Trophoblast cell (in vitro differentiated cells and primary cell): ENCODE measurements around the gene PAIP2.

Source experiments
- DNase-seq, 2 donors: peaks; one replicate each; pipeline ENCODE4 v3.0.0-alpha.2; 2016
- H2AFZ ChIP-seq: 2 replicates; pipeline ENCODE4 v1.6.1; 2013; ENCODE audit warnings: low read length, moderate library complexity, mild to moderate bottlenecking; ENCODE audit not compliant: insufficient read depth, poor library complexity
- H2AK5ac ChIP-seq: 2 replicates; pipeline ENCODE4 v1.6.1; 2013; ENCODE audit warnings: mild to moderate bottlenecking, low read length
- H2BK120ac ChIP-seq: 2 replicates; pipeline ENCODE4 v1.6.1; 2013; ENCODE audit warnings: low read length, mild to moderate bottlenecking, moderate library complexity; ENCODE audit not compliant: insufficient read depth, poor library complexity
- H2BK12ac ChIP-seq: 2 replicates; pipeline ENCODE4 v1.6.1; 2013; ENCODE audit warnings: mild to moderate bottlenecking, low read length, moderate library complexity
- H2BK5ac ChIP-seq: 2 replicates; pipeline ENCODE4 v1.6.1; 2013; ENCODE audit warnings: low read length, low read depth, moderate library complexity, mild to moderate bottlenecking; ENCODE audit not compliant: poor library complexity
- H3K14ac ChIP-seq: 2 replicates; pipeline ENCODE4 v1.6.1; 2013; ENCODE audit warnings: mild to moderate bottlenecking, low read length
- H3K18ac ChIP-seq: 2 replicates; pipeline ENCODE4 v1.6.1; 2013; ENCODE audit warnings: mild to moderate bottlenecking, low read length
- H3K23ac ChIP-seq: 2 replicates; pipeline ENCODE4 v1.6.1; 2013; ENCODE audit warnings: low read length
- H3K27ac ChIP-seq: 2 replicates; pipeline ENCODE4 v1.5.1; 2013; ENCODE audit warnings: low read depth, mild to moderate bottlenecking, inconsistent platforms, low read length, moderate library complexity
- H3K27me3 ChIP-seq: 2 replicates; pipeline ENCODE4 v1.6.1; 2013; ENCODE audit warnings: inconsistent platforms, mild to moderate bottlenecking, low read length, moderate library complexity; ENCODE audit not compliant: insufficient read depth
- H3K36me3 ChIP-seq, 2 experiments: 1 replicate in 1 of 2; 2 replicates in 1 of 2; pipeline ENCODE4 v1.6.1; 2013; ENCODE audit warnings: low read length in 2 of 2, mild to moderate bottlenecking in 2 of 2, moderate library complexity in 1 of 2; ENCODE audit not compliant: insufficient read depth in 2 of 2, control insufficient read depth in 1 of 2
- H3K4ac ChIP-seq: 2 replicates; pipeline ENCODE4 v1.6.1; 2013; ENCODE audit warnings: low read depth, mild to moderate bottlenecking, low read length, moderate library complexity
- H3K4me1 ChIP-seq, 2 experiments: 1 replicate in 1 of 2; 2 replicates in 1 of 2; pipeline ENCODE4 v1.6.1; 2013; ENCODE audit warnings: low read length in 2 of 2, mild to moderate bottlenecking in 2 of 2, moderate library complexity in 1 of 2; ENCODE audit not compliant: insufficient read depth in 2 of 2, control insufficient read depth in 1 of 2
- H3K4me2 ChIP-seq: 2 replicates; pipeline ENCODE4 v1.6.1; 2013; ENCODE audit warnings: inconsistent platforms, mild to moderate bottlenecking, low read length, moderate library complexity
- H3K4me3 ChIP-seq: 2 replicates; pipeline ENCODE4 v1.5.1; 2013; ENCODE audit warnings: mild to moderate bottlenecking, low read depth, low read length, inconsistent platforms
- H3K79me1 ChIP-seq: one replicate; pipeline ENCODE4 v1.6.1; 2013; ENCODE audit warnings: low read length
- H3K79me2 ChIP-seq: 2 replicates; pipeline ENCODE4 v1.6.1; 2013; ENCODE audit warnings: low read length, mild to moderate bottlenecking; ENCODE audit not compliant: control insufficient read depth, insufficient read depth, poor library complexity
- H3K9ac ChIP-seq: 2 replicates; pipeline ENCODE4 v1.6.1; 2013; ENCODE audit warnings: mild to moderate bottlenecking, low read length
- H3K9me3 ChIP-seq: 2 replicates; pipeline ENCODE4 v1.6.1; 2013; ENCODE audit warnings: low read depth, mild to moderate bottlenecking, control low read depth, inconsistent platforms, low read length; ENCODE audit not compliant: insufficient read depth
- H4K12ac ChIP-seq: 2 replicates; pipeline ENCODE4 v1.6.1; 2013; ENCODE audit warnings: low read depth, mild to moderate bottlenecking, low read length, moderate library complexity
- H4K8ac ChIP-seq: 2 replicates; pipeline ENCODE4 v1.6.1; 2013; ENCODE audit warnings: low read depth, mild to moderate bottlenecking, low read length, moderate library complexity
- H4K91ac ChIP-seq: one replicate; pipeline ENCODE4 v1.6.1; 2013; ENCODE audit warnings: low read depth, mild to moderate bottlenecking, low read length, moderate library complexity
- WGBS: extraction: QIAGEN DNeasy Blood & Tissue Kit; methylation state at CpG from one replicate; pipeline ENCODE4 v1.1.7; 2013; ENCODE audit warnings: missing lambda C conversion rate; ENCODE audit not compliant: insufficient read length, insufficient coverage; ENCODE audit errors: extremely low coverage; 5-methylcytosine and 5-hydroxymethylcytosine counted together

The PAIP2 gene

GRCh38 chr5:139381837-139382761, 40.4 kb downstream of the PAIP2 start:
- H2BK12ac ChIP-seq: no peak overlapping the region
- H3K79me2 ChIP-seq: no peaks in the 10 kb centered on the region
- no peak overlapping the region for H3K9ac ChIP-seq
- no CpG with 5 or more reads among the region's 28 CpGs for WGBS
- H2BK5ac ChIP-seq: no peak overlapping the region
- H3K79me1 ChIP-seq: peaks cover 5% of the 10 kb centered on the region
- H4K8ac ChIP-seq: no peak overlapping the region
- no peak overlapping the region for H3K4me2 ChIP-seq
- H3K4ac ChIP-seq: no peak overlapping the region
- peaks cover 3% of the 10 kb centered on the region in 2 experiments for H3K36me3 ChIP-seq
- DNase-seq: no peak
- peaks cover 5 to 13% of the 10 kb centered on the region in 2 experiments for H3K4me1 ChIP-seq
- H3K9me3 ChIP-seq: no peaks in the 10 kb centered on the region
- H3K14ac ChIP-seq: no peak overlapping the region
- no peak overlapping the region for H3K18ac ChIP-seq
- H4K91ac ChIP-seq: no peak overlapping the region
- no peak overlapping the region for H4K12ac ChIP-seq
- H3K27ac ChIP-seq: no peak overlapping the region
- H2AFZ ChIP-seq: no peak overlapping the region
- H2AK5ac ChIP-seq: no peak overlapping the region
- no peak overlapping the region for H3K23ac ChIP-seq
- H2BK120ac ChIP-seq: no peak overlapping the region
- H3K4me3 ChIP-seq: no peak overlapping the region
- no peaks in the 10 kb centered on the region for H3K27me3 ChIP-seq

- DNase-seq: no peak
- Histone ChIP-seq H3K9ac (no peak overlapping the region), H3K27me3 (no peaks in the 10 kb centered on the region), H2BK120ac (no peak overlapping the region), H3K4me1 (peaks cover 5 to 15% of the 10 kb centered on the region in 2 experiments), H4K12ac (no peak overlapping the region), H3K4me3 (no peak overlapping the region), H3K79me2 (no peaks in the 10 kb centered on the region), H2BK12ac (no peak overlapping the region), H3K4ac (no peak overlapping the region), H3K23ac (no peak overlapping the region), H2AK5ac (no peak overlapping the region), H3K14ac (no peak overlapping the region), H3K9me3 (no peaks in the 10 kb centered on the region), H2BK5ac (no peak overlapping the region), H2AFZ (no peak overlapping the region), H3K36me3 (peaks cover 0 to 3% of the 10 kb centered on the region in 2 experiments), H3K27ac (no peak overlapping the region), H3K4me2 (no peak overlapping the region), H3K79me1 (peaks cover 5% of the 10 kb centered on the region), H4K91ac (peak overlapping the region; percentile 7), H4K8ac (no peak overlapping the region), H3K18ac (no peak overlapping the region)
- WGBS: no CpG with 5 or more reads among the region's 3 CpGs
Measured at GRCh38 chr5:139382807-139383206, 41.2 kb downstream of the PAIP2 start.

GRCh38 chr5:139383275-139383992, 41.8 kb downstream of the PAIP2 start, which contains the start of gene SLC23A1:
Gene SLC23A1 (minus strand): TSS chr5:139383297. CDS start chr5:139383253, 44 bp downstream.
- Histone ChIP-seq H3K14ac (no peak within 1 kb of the TSS), H3K79me1 (peaks cover 5% of the 10 kb centered on the region), H3K18ac (no peak within 1 kb of the TSS), H4K8ac (no peak within 1 kb of the TSS), H3K27me3 (no peaks in the 10 kb centered on the region), H4K91ac (peak within 1 kb of the TSS; percentile 33), H3K9ac (no peak within 1 kb of the TSS), H2BK12ac (no peak within 1 kb of the TSS), H3K9me3 (no peaks in the 10 kb centered on the region), H3K4me2 (no peak within 1 kb of the TSS), H3K79me2 (no peaks in the 10 kb centered on the region), H2AFZ (no peak within 1 kb of the TSS), H3K4me3 (no peak within 1 kb of the TSS), H3K27ac (no peak within 1 kb of the TSS), H2AK5ac (no peak within 1 kb of the TSS), H4K12ac (no peak within 1 kb of the TSS), H3K23ac (no peak within 1 kb of the TSS), H2BK5ac (no peak within 1 kb of the TSS), H2BK120ac (no peak within 1 kb of the TSS), H3K36me3 (no peaks in the 10 kb centered on the region), H3K4ac (no peak within 1 kb of the TSS), H3K4me1 (peaks cover 5 to 17% of the 10 kb centered on the region in 2 experiments)
- DNase-seq: peak in 1 of 2 donors; percentile 29
- no CpG with 5 or more reads among the region's 10 CpGs for WGBS

DNA sequence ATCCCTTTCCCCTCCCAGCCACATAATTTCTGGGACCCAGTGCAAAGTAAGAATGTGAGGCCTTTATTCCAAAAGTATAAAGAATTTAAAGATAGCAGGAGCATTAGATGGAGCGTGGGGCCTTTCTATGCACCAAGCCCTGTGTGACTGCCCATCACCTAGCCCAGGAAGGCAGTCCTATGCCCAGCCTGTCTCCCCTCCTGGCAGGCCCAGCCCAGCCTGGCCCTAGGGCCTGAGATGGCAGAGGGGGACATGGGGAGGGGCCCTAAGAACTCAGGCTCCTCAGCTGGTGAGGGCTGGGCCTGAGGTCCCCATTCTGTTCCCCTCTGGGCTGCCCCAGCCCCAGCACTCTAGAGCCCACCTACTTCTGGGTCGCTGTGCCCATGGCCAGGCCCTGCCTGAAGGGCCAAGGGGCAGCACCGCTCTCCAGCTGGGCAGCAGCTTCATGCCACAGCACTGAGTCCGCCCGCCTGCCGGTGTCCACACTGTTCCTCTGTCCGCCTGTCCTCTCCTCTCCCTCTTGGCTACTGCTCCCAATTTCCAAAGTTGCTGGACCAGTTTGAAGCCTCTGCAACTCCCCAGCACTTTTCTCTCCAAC, 42.4 kb downstream of the PAIP2 start:
- Histone ChIP-seq H3K4me3 (no peak overlapping the region), H3K4ac (no peak overlapping the region), H4K12ac (no peak overlapping the region), H3K23ac (no peak overlapping the region), H3K27ac (no peak overlapping the region), H3K18ac (no peak overlapping the region), H3K79me1 (peaks cover 5% of the 10 kb centered on the region), H4K8ac (no peak overlapping the region), H3K9me3 (no peaks in the 10 kb centered on the region), H3K36me3 (no peaks in the 10 kb centered on the region), H2AK5ac (no peak overlapping the region), H3K4me2 (no peak overlapping the region), H2BK120ac (no peak overlapping the region), H2AFZ (no peak overlapping the region), H2BK12ac (no peak overlapping the region), H4K91ac (peak overlapping the region; percentile 59), H3K14ac (no peak overlapping the region), H3K27me3 (no peaks in the 10 kb centered on the region), H3K79me2 (no peaks in the 10 kb centered on the region), H3K4me1 (peaks cover 5 to 17% of the 10 kb centered on the region in 2 experiments), H2BK5ac (no peak overlapping the region), H3K9ac (no peak overlapping the region)
- DNase-seq: peak in 1 of 2 donors; percentile 22
- no CpG with 5 or more reads among the region's 7 CpGs for WGBS
